ENCODE measurements around the gene KREMEN1. TPM values are rescaled to one million over a fixed set of nuclear protein-coding genes. Genes with fewer than 3 reads are reported as not detected.

KREMEN1 gene
- total RNA-seq, 1 donor from 2014 or later = 23.5 TPM

DNA sequence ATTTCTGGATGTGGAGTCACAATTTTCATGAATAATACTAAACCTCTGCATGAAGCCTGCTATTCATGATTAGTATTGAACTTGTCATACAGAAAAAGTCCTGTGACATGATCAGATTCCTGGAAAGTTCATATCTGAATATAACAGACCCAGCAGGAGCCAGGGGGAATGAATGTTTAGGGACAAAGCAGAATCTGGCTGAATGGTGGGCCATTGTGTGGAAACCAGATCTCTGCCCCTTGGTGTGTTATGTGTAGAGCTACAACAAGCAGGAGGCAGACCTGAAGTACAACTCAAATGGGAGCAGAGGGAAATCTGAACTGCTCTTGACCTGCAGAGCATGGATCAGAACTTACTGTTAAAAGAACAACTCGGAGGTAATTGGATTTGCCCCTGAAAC, 30.3 kb downstream of the KREMEN1 start:
- DNase-seq (no peak), ATAC-seq (no peak)
- TF ChIP-seq, protein P1, sequence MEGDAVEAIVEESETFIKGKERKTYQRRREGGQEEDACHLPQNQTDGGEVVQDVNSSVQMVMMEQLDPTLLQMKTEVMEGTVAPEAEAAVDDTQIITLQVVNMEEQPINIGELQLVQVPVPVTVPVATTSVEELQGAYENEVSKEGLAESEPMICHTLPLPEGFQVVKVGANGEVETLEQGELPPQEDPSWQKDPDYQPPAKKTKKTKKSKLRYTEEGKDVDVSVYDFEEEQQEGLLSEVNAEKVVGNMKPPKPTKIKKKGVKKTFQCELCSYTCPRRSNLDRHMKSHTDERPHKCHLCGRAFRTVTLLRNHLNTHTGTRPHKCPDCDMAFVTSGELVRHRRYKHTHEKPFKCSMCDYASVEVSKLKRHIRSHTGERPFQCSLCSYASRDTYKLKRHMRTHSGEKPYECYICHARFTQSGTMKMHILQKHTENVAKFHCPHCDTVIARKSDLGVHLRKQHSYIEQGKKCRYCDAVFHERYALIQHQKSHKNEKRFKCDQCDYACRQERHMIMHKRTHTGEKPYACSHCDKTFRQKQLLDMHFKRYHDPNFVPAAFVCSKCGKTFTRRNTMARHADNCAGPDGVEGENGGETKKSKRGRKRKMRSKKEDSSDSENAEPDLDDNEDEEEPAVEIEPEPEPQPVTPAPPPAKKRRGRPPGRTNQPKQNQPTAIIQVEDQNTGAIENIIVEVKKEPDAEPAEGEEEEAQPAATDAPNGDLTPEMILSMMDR (IDR thresholded peaks at IDR 0.05) = no peak
- Histone ChIP-seq H3K27me3 (ENCODE audit: low read depth) (no peaks in the 10 kb centered on the region), H3K9me3 (no peaks in the 10 kb centered on the region), H3K4me1 (no peaks in the 10 kb centered on the region), H3K27ac (no peak overlapping the region), H3K36me3 (peaks cover 15% of the 10 kb centered on the region), H3K4me3 (no peak overlapping the region)
- intact Hi-C loops (cut with DNase I) = no loop called here

DNA sequence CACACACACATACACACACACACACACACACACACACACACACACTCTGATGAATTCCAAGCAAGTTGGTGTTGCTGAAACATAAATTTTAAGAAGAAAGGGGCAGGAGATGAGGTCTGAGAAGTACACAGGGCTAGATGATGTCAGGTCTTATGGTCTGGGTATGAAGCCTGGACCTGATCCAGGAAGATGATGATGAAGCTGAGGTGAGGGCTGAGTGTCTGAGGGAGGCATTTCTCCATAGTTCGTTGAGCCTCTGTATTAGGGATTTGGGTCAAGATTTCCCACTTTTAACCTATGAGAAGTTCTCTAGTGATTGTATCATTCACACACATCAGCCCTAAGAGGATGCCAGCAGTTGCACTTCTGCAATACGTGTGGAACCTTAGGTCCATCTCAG, 32.6 kb downstream of the KREMEN1 start:
- Histone ChIP-seq H3K27ac (no peak overlapping the region), H3K4me3 (no peak overlapping the region), H3K27me3 (ENCODE audit: low read depth) (no peaks in the 10 kb centered on the region), H3K36me3 (no peaks in the 10 kb centered on the region), H3K4me1 (no peaks in the 10 kb centered on the region), H3K9me3 (no peaks in the 10 kb centered on the region)
- DNase-seq = no peak
- intact Hi-C loops (cut with DNase I) = no loop called here
- no peak for ATAC-seq
- TF ChIP-seq, protein P1 (IDR thresholded peaks at IDR 0.05) = no peak

GRCh38 chr22:29106839-29107238, 34.0 kb downstream of the KREMEN1 start:
- no peak overlapping the region for H3K4me3 ChIP-seq
- H3K27me3 ChIP-seq (ENCODE audit: low read depth) = no peaks in the 10 kb centered on the region
- ATAC-seq (no peak), DNase-seq (no peak)
- no peaks in the 10 kb centered on the region for H3K36me3 ChIP-seq
- no peak overlapping the region for H3K27ac ChIP-seq
- intact Hi-C loops (cut with DNase I) = no loop called here
- H3K9me3 ChIP-seq = no peaks in the 10 kb centered on the region
- TF ChIP-seq, protein P1 (IDR thresholded peaks at IDR 0.05) = no peak
- H3K4me1 ChIP-seq = no peaks in the 10 kb centered on the region

DNA sequence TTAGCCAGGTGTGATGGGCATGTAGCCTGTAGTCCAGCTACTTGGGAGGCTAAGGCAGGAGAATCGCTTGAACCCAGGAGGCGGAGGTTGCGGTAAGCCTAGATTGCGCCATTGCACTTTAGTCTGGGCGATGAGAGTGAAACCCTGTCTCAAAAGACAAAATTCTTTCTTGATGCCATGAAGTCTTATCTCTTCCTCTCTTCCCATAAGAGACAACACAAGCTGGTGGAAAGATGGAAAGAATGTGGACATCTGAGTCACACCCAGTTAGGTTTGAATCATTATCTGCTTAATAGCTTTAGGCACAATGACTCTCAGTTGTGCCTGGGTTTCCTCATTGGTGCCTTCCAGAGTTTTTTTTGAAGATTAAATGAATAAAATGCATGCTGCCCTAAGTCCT, 35.3 kb downstream of the KREMEN1 start:
- Histone ChIP-seq H3K4me3 (no peak overlapping the region), H3K36me3 (no peaks in the 10 kb centered on the region), H3K4me1 (no peaks in the 10 kb centered on the region), H3K9me3 (no peaks in the 10 kb centered on the region), H3K27me3 (ENCODE audit: low read depth) (no peaks in the 10 kb centered on the region), H3K27ac (no peak overlapping the region)
- DNase-seq (no peak), ATAC-seq (no peak)
- intact Hi-C loops (cut with DNase I) = no loop called here
- TF ChIP-seq, protein P1 (IDR thresholded peaks at IDR 0.05) = no peak

DNA sequence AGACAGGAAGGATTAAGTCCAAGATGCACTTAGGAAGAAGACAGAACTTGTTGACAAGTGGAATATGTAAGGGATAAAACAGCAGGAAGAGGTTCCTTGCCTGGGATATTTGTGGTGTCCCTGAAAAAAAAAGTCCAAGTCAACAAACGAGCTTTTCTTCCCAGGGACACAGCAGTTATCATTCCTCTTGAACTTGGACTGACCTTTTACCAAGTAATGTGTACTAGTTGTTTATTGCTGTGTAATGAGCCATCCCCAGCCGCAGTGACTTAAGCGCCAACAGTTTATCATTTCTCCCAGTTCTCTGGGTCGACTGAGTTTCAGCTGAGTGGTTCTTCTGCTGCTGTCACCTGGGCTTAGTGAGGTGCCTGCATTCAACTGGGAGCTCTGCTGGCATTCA, 37.0 kb downstream of the KREMEN1 start:
- H3K9me3 ChIP-seq = no peaks in the 10 kb centered on the region
- no peak overlapping the region for H3K27ac ChIP-seq
- DNase-seq = no peak
- H3K36me3 ChIP-seq = no peaks in the 10 kb centered on the region
- ATAC-seq = no peak
- TF ChIP-seq, protein P1 (IDR thresholded peaks at IDR 0.05) = no peak
- no peaks in the 10 kb centered on the region for H3K4me1 ChIP-seq
- H3K4me3 ChIP-seq = no peak overlapping the region
- intact Hi-C loops (cut with DNase I) = no loop called here
- H3K27me3 ChIP-seq (ENCODE audit: low read depth) = no peaks in the 10 kb centered on the region

DNA sequence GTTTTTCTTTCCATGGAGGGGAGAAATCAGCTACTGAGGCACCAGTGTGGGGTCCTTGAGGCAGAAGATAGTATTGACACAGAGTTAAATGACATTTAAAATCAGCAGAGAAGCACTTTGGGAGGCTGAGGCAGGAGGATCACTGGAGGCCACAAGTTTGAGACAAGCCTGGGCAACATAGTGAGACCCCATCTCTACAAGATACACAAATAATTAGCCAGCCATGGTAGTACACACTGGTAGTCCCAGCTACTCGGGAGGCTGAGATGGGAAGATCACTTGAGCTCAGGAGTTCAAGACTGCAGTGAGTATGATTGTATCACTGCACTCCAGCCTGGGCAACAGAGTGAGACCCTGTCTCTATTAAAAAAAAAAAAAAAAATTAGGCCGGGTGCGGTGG, 38.1 kb downstream of the KREMEN1 start:
- Histone ChIP-seq H3K4me1 (no peaks in the 10 kb centered on the region), H3K9me3 (no peaks in the 10 kb centered on the region), H3K36me3 (no peaks in the 10 kb centered on the region), H3K27me3 (ENCODE audit: low read depth) (no peaks in the 10 kb centered on the region), H3K27ac (no peak overlapping the region), H3K4me3 (no peak overlapping the region)
- intact Hi-C loops (cut with DNase I) = no loop called here
- ATAC-seq (no peak), DNase-seq (no peak)
- TF ChIP-seq, protein P1 (IDR thresholded peaks at IDR 0.05) = no peak
